T-helper 2 cell (primary cell): ENCODE results near the gene TIAL1.
"Not testable (repeated sequence)": the region's sequence is repeated elsewhere in the genome, so short reads cannot be mapped to it uniquely, and the experiment has no call there.

Source experiments
- DNase-seq, 5 experiments: peaks; one replicate each; pipeline versions ENCODE4 v3.0.0 to v3.0.0-alpha.2; 2012 to 2022
- total RNA-seq, 2 donors: gene quantifications; one replicate each; lab custom pipeline; 2026; lab: John Stamatoyannopoulos, UW

The TIAL1 gene
- 74.5 to 74.8 reads per million in 2 donors for total RNA-seq

- peak; percentile 76 to 99 (median 88) for DNase-seq
Observed at GRCh38 chr10:119596537-119597404, at the start of gene TIAL1. TSS of gene TIAL1 (minus strand) at chr10:119596964. CDS start at chr10:119596465, 499 bp downstream.

GRCh38 chr10:119644994-119645393, 48.2 kb upstream of the TIAL1 start:
- no peak for DNase-seq

- DNase-seq, result no peak
Observed at GRCh38 chr10:119644205-119644814, 47.5 kb upstream of the TIAL1 start.

GRCh38 chr10:119643306-119644204, 46.8 kb upstream of the TIAL1 start:
- DNase-seq, result no peak

- peak in 2 of 5 experiments; percentile 74 to 94 for DNase-seq
Observed at GRCh38 chr10:119642556-119643111, 45.9 kb upstream of the TIAL1 start.

- DNase-seq, result no peak
Observed at GRCh38 chr10:119640875-119641526, 44.2 kb upstream of the TIAL1 start.

- no peak for DNase-seq
Observed at GRCh38 chr10:119640384-119640783, 43.6 kb upstream of the TIAL1 start.

GRCh38 chr10:119638982-119639381, 42.2 kb upstream of the TIAL1 start:
- DNase-seq, result no peak

- DNase-seq, result no peak
Observed at GRCh38 chr10:119637631-119638030, 40.9 kb upstream of the TIAL1 start.

GRCh38 chr10:119634219-119634544, 37.4 kb upstream of the TIAL1 start:
- DNase-seq, result no peak

- DNase-seq, result no peak
Observed at GRCh38 chr10:119633538-119634218, 36.9 kb upstream of the TIAL1 start.

GRCh38 chr10:119630300-119630699, 33.5 kb upstream of the TIAL1 start:
- no peak for DNase-seq

- peak in 1 of 5 experiments; percentile 22 for DNase-seq
Observed at GRCh38 chr10:119625570-119626280, 29.0 kb upstream of the TIAL1 start.

GRCh38 chr10:119621078-119621384, 24.3 kb upstream of the TIAL1 start:
- DNase-seq, result no peak

- DNase-seq, result no peak
Observed at GRCh38 chr10:119620241-119621077, 23.7 kb upstream of the TIAL1 start.

GRCh38 chr10:119619811-119620210, 23.0 kb upstream of the TIAL1 start:
- DNase-seq, result not testable (repeated sequence)

- no peak for DNase-seq
Observed at GRCh38 chr10:119619215-119619614, 22.5 kb upstream of the TIAL1 start.

- peak in 1 of 5 experiments; percentile 28 for DNase-seq
Observed at GRCh38 chr10:119616882-119617570, 20.3 kb upstream of the TIAL1 start.

- DNase-seq, result no peak
Observed at GRCh38 chr10:119614686-119615085, 17.9 kb upstream of the TIAL1 start.
